NCI-H345 (cell line): Measurements from ENCODE around the gene TCF12.
"Not testable (repeated sequence)": the region's sequence is repeated elsewhere in the genome, so short reads cannot be mapped to it uniquely, and the experiment has no call there.

Experiments
- DNase-seq: peaks from one replicate; lab custom pipeline; 2025; lab: John Stamatoyannopoulos, UW

Gene TCF12

GRCh38 chr15:57135800-57136199 lies 217.4 kb downstream of the TCF12 start:
- no peak for DNase-seq

GRCh38 chr15:57138349-57138788 lies 219.9 kb downstream of the TCF12 start:
- DNase-seq = peak; percentile 31

- DNase-seq = no peak
These were observed 225.2 kb downstream of the TCF12 start for GRCh38 chr15:57143511-57144078.

DNA sequence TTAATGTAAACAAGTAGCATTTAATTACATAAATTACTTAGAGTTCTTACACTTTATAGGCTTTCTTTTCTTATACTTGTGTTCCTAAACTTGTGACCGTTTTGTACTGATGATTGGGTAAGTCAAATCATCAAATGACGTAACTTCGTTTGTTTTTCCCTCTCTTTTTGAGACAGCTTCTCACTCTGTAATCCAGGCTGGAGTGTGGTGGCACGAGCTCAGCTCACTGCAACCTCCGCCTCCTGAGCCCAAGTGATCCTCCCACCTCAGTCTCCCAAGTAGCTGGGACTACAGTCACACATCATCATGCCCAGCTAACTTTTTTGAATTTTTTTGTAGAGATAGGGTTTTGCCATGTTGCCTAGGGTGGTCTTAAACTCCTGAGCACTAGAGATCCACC lies 226.0 kb downstream of the TCF12 start:
- no peak for DNase-seq

DNA sequence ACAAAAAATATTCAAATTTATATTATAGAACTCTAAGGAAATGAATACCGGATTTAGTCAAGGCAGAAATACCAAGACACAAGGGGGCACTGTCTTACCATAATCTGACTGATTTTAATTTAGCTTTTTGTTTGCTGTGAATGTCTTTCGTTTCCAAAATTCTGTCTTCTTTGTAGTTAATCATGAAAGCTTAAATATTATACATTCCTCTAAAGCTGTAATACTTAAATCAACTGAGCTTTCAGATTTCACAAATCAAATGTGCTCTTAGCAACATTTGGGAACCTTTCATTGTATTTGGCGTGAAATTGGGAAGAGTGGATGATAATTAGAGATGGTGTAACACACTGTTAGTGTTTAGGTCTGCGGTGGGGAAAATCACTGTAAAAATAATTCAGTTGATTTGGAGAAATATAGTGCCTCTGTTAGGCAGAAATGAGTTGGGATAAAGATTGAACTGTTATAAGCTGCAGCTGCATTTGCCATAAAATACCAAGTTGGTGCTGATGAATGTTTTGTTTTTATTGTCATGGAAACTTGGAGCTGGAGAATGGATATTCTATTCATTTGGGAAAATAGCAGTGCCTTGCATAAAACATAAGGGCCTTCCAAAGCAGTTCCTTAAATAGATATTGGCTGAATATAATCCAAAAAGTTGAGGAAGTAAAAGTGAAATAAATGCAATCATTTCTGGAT lies 228.2 kb downstream of the TCF12 start:
- DNase-seq = peak; percentile 53

DNA sequence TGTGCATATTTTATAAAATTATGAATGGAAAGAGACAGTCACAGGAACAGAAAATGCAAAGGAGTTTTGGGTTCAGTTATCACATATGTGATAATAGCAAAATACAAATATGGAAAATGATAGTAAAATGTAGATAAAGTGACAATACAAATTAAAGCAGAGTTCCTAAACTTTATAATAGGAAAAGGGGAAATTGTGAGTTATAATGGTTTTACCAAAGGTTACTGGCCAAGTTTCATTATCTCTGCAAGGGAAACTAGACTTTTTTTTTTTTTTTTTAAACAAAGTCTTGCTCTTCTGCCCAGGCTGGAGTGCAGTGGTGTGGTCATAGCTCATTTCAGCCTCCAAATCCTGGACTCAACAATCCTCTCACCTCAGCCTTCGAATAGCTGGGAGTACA lies 229.2 kb downstream of the TCF12 start:
- DNase-seq = no peak

GRCh38 chr15:57148262-57148661 lies 229.8 kb downstream of the TCF12 start:
- DNase-seq = no peak

DNA sequence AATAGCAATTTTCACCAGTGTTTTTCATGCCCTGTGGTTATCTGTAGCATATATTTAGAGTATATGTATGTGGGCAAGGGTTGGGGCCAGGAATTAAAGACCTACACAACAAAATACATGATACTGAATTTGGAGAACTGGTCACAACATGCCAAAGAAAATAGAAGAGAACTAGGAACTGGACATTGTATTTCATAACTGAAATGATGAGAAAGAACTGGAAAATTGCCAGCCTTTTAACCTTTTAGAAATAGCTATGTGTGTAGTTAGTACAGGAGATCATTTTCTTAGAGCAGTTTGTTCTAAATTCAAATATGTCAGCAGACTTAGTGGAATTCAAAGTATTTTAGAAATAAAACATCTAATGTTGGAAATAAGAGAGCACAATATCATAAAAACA lies 230.8 kb downstream of the TCF12 start:
- DNase-seq = no peak

DNA sequence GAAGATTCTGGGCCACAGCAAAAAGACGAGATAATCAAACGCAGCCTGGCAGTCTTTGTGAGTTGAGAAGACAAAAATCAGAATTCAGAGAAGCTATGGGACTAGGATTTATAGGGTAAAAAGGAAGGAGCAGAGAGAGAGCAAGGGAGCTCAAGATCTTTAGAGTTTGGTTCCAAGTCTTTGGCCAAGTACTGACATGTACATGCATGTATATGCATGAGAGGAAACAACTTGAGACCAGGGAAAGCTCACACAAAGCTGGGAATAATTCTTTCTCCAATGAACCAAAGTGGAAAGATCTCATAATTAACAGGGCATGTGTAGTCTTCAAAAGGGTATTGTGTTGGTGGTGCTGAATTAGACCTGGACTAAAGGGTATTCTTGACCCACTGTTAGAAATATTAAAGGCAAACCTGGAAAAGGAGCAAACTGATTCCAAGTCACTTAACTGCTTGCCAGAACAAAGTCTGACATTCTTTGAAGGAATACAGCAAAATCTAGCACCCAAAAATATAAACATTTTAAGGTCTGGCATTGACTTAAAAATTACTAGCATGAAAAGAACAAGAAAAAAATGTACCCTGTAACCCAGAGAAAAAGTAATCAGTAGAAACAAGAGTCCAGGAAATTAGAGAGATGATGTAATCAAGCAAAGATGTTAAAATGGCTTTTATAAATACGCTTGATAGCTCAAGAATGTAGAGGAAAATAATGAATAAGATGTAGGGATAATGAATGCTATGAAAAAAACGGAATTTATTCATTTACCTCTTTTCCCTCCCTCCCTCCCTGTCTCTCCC lies 231.8 kb downstream of the TCF12 start:
- DNase-seq = no peak

DNA sequence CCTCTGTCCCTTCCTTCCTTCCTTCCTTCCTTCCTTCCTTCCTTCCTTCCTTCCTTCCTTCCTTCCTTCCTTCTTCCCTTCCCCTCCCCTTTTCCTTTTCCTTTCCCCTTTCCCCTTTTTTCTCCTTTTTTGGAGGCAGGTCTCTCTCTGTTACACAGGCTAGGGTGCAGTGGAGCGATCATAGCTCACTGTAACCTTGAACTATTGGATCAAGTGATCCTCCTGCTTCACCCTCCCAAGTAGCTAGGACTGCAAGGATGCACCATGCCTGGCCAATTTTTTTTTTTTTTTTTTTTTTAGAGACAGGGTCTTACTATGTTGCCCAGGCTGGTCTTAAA lies 232.4 kb downstream of the TCF12 start:
- not testable (repeated sequence) for DNase-seq

DNA sequence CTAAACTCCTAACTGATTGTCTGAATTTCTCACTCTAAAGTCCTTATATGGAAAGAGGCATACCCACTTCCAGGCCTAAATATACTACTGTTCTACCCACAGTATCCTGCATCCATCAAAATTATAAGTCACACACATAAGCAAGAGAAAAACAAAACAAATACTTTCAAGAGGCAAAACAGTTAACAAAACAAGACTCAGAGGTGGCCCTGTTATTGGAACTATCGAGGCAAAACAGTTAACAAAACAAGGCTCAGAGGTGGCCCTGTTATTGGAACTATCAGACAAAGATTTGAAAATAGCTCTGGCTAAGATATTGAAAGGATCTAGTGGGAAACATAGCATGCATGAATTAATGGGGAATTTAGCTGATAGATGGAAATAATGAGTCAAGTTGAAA lies 233.7 kb downstream of the TCF12 start:
- no peak for DNase-seq

GRCh38 chr15:57152666-57153539 lies 234.5 kb downstream of the TCF12 start:
- no peak for DNase-seq

DNA sequence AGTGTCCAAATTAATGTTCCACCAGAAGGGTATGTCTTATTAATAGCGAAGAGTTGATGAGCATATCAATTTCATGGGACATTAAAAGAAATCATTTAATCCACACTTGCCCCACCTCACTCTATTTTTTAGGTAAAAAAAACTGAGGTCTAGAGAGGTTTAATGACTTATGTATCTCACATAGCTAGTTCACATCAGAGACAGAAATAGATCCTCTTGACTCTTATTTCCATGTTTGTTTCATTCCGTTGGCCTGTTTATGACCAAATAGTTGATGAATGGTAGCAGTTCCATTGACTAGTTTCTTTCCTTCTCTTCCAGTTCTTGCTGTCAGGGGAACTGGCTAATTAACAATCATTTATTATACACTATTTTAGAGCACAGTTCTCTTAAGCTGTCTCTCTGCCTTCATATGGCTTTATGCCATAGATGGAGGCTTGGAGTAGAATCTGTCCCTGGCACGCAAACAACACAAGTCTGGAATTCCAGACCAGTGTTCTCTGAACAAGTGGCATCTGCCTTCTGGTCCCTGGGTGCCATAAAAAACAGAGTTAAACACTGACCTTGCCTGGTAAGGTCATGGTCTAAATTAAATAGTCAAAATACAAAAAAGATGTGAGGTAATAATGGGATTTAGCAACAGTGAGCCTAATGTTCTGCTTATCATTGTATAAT lies 237.9 kb downstream of the TCF12 start:
- no peak for DNase-seq

DNA sequence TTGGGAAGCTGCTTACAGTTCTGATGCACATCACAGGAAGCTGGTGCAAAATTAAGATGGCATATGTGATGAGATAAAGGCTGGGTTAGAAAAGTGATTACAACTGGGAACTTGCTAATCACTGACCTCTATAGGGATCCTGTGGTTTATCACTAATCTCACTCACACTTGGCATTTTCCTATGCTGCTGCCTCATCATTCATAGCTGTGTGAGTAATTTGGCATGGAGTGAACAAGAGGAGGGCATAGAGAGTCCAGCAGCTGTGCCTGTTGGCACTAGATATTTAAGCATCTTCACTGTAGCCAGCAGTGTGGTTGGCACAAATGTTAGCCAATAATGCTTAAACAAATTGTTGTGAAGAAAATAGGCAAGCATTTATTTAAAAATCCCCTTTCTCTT lies 240.1 kb downstream of the TCF12 start:
- peak; percentile 27 for DNase-seq

DNA sequence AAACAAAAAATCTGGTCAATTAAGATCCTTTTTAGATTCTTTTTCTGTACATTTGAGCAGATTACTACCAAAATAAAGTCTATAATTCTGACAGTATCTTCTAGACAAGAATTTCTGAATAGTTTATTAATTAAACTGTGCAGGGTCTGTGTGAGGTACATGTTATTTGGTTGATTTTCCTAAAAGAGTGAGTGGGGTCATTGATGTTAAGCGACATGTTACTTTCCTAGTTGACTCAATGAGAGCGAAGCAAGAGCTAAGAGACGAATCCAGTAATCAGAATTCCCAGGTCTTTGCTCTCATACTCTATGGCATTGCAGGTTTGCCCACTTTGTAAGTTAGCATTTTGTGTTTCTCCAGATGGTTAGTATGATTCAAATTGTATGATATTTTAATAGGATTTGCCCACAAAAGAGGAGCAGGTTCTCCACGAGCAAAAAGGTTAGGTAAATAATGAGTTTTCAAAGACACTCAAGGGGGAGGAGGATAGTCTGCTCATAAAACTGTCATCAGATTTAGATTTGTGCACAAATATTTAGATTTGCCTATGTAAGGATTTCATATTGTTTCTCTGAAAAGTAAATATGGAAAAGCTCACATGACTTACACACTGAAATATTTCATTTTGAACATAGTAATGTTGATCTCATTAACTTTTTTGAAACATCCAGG lies 240.7 kb downstream of the TCF12 start:
- no peak for DNase-seq

DNA sequence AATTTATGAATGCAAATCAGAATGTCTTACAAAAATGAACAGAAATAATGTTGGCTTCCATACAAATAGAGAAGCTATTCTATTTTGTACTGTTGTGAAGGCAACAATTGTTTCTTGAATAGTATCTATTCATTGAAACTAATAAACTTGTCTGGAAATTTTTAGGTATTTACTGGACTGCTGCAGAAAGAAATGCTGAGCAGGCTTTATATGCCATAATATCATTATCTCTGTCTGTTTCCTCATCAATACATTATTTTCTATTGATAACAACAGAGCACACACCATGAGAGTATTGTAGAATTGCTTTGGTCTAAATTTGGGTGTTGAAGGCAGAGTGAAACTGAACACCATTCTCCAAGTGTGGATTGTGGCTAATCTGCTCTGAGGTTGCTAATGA lies 241.3 kb downstream of the TCF12 start:
- DNase-seq = no peak

DNA sequence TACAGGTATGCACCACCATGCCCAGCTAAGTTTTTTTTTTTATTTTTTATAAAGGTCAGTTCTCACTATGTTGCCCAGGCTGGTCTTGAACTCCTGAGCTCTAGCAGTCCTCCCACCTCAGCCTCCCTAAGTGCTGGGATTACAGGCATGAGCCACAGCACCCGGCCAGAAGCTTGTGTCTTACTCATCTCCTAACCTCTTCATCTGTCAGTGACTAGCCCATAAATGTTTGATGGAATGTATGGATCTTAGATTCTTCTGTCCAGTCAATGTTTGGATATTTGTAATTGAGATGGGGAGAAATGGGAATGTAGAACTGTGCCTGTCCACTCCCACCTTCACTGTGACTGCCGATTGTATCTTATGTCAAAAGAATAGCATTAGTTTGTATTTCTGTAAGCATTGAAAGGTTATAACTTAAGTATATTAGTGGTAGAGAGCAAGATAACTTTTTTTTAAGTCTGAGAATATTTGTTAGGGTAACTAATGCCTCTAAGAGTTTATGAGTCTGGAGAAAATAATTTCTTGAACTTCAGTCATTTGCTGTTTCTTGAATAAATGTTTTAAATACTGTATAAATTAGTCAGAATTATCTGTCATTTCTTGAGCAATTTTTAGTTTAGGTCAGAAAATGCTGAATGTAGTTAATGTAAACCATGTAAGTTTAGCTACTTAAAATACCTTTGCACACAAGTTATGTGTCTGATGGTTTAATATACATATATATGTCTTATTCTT lies 242.5 kb downstream of the TCF12 start:
- DNase-seq = no peak

GRCh38 chr15:57164251-57164650 lies 245.8 kb downstream of the TCF12 start:
- not testable (repeated sequence) for DNase-seq

- DNase-seq = no peak
These were observed 247.5 kb downstream of the TCF12 start for GRCh38 chr15:57165992-57166391.

- DNase-seq = no peak
These were observed 249.5 kb downstream of the TCF12 start for GRCh38 chr15:57167821-57168395.
